HG03159 (cell line): ENCODE measurements around the gene CHTF8.

Experiments
- ATAC-seq: cut with Tn5 transposase; IDR thresholded peaks from one replicate; pipeline ENCODE4 v1.9.1; 2021; ENCODE audit warnings: mild to moderate bottlenecking, moderate library complexity; ENCODE audit not compliant: unreplicated experiment

The CHTF8 gene

GRCh38 chr16:69114346-69114975 is 17.9 kb downstream of the CHTF8 start:
- no peak for ATAC-seq

- ATAC-seq = no peak
Measured at GRCh38 chr16:69113216-69113615, 19.2 kb downstream of the CHTF8 start.

- ATAC-seq = no peak
Measured at GRCh38 chr16:69112285-69113129, 19.9 kb downstream of the CHTF8 start.

- no peak for ATAC-seq
Measured at GRCh38 chr16:69111876-69112230, 20.5 kb downstream of the CHTF8 start.

- no peak for ATAC-seq
Measured at GRCh38 chr16:69111216-69111875, 21.0 kb downstream of the CHTF8 start.

- no peak for ATAC-seq
Measured at GRCh38 chr16:69110406-69110805, 22.0 kb downstream of the CHTF8 start.

- ATAC-seq = no peak
Measured at GRCh38 chr16:69109486-69110270, 22.7 kb downstream of the CHTF8 start.

- ATAC-seq = no peak
Measured at GRCh38 chr16:69108905-69109252, 23.5 kb downstream of the CHTF8 start.

- ATAC-seq = no peak
Measured at GRCh38 chr16:69108064-69108904, 24.1 kb downstream of the CHTF8 start.

- no peak for ATAC-seq
Measured at GRCh38 chr16:69107316-69107962, 24.9 kb downstream of the CHTF8 start.

- ATAC-seq = no peak
Measured at GRCh38 chr16:69106491-69107315, 25.7 kb downstream of the CHTF8 start.

- no peak for ATAC-seq
Measured at GRCh38 chr16:69105501-69106361, 26.7 kb downstream of the CHTF8 start, which contains the start of gene HAS3. Gene HAS3, plus strand, starts transcription at chr16:69105653. Its CDS starts 3,743 bp downstream, at chr16:69109396.

- no peak for ATAC-seq
Measured at GRCh38 chr16:69100071-69100691, 32.2 kb downstream of the CHTF8 start.

- ATAC-seq = no peak
Measured at GRCh38 chr16:69095193-69095592, 37.2 kb downstream of the CHTF8 start.

- no peak for ATAC-seq
Measured at GRCh38 chr16:69094501-69094900, 37.9 kb downstream of the CHTF8 start.

- ATAC-seq = no peak
Measured at GRCh38 chr16:69093974-69094373, 38.4 kb downstream of the CHTF8 start.

- no peak for ATAC-seq
Measured at GRCh38 chr16:69089091-69089910, 43.1 kb downstream of the CHTF8 start.
